H1 (cell line): ENCODE results near the gene TOMM40L. TPM values are rescaled to one million over a fixed set of nuclear protein-coding genes. Genes with fewer than 3 reads are reported as not detected.

Experiments
- CTCF ChIA-PET: fragments of 300-600 bp; sonication (Branson Sonifier 250); formaldehyde crosslinking; loops from one replicate; lab custom pipeline; 2021; ENCODE audit not compliant: partially characterized antibody; lab: Charles Lee
- POLR2A ChIA-PET: fragments of 300-600 bp; sonication (Branson Sonifier 250); formaldehyde crosslinking; loops from one replicate; lab custom pipeline; 2021; ENCODE audit warnings: inconsistent platforms; ENCODE audit not compliant: partially characterized antibody; lab: Charles Lee
- DNase-seq, 2 experiments: peaks; one replicate each; pipeline versions ENCODE4 v3.0.0 to v3.0.0-alpha.2; 2010 to 2022; ENCODE audit warnings: low spot score in 2 of 2, low read depth in 1 of 2, mixed read lengths in 1 of 2
- FAIRE-seq: peaks from 2 replicates; lab custom pipeline; 2011; peaks lifted over from hg19 to GRCh38; lab: Jason Lieb, UNC
- H2AFZ ChIP-seq: 2 replicates; pipeline ENCODE4 v1.8.1; 2012; ENCODE audit warnings: low read length, inconsistent platforms
- H2AK5ac ChIP-seq: 2 replicates; pipeline ENCODE4 v1.6.1; 2013; ENCODE audit warnings: low read depth, low read length
- H2BK120ac ChIP-seq: replicated peaks from 2 replicates; pipeline ENCODE3; 2013; ENCODE audit warnings: low read depth, low read length, inconsistent platforms
- H2BK12ac ChIP-seq: 2 replicates; pipeline ENCODE4 v1.6.1; 2013; ENCODE audit warnings: low read depth, low read length
- H2BK15ac ChIP-seq: 2 replicates; pipeline ENCODE4 v1.6.1; 2013; ENCODE audit warnings: low read length
- H2BK20ac ChIP-seq: 2 replicates; pipeline ENCODE4 v1.6.1; 2013; ENCODE audit warnings: low read length
- H2BK5ac ChIP-seq: 2 replicates; pipeline ENCODE4 v1.6.1; 2013; ENCODE audit warnings: low read depth, low read length
- H3K14ac ChIP-seq: 2 replicates; pipeline ENCODE4 v1.6.1; 2013; ENCODE audit warnings: inconsistent platforms; ENCODE audit not compliant: insufficient read length
- H3K18ac ChIP-seq: 2 replicates; pipeline ENCODE4 v1.6.1; 2013; ENCODE audit warnings: low read length; ENCODE audit errors: extremely low read depth
- H3K23ac ChIP-seq: 2 replicates; pipeline ENCODE4 v1.6.1; 2013; ENCODE audit warnings: inconsistent platforms; ENCODE audit not compliant: insufficient read length
- H3K23me2 ChIP-seq: 2 replicates; pipeline ENCODE4 v1.6.1; 2013; ENCODE audit warnings: low read depth, low read length
- H3K27ac ChIP-seq: 2 replicates; pipeline ENCODE4 v1.6.1; 2011; ENCODE audit warnings: low read depth, low read length, inconsistent platforms
- H3K27me3 ChIP-seq, 4 experiments: replicated peaks in 1 of 4; 1 replicate in 1 of 4; 2 replicates in 3 of 4; pipeline versions ENCODE4 v1.6.1 to v1.8.1; 2011 to 2013; ENCODE audit warnings: low read length in 3 of 4, mild to moderate bottlenecking in 3 of 4, inconsistent platforms in 2 of 4, mixed read lengths in 2 of 4, moderate library complexity in 1 of 4; ENCODE audit not compliant: control insufficient read depth in 3 of 4, insufficient read depth in 3 of 4; ENCODE audit errors: extremely low read depth in 1 of 4
- H3K36me3 ChIP-seq, 4 experiments: 2 replicates each; pipeline versions ENCODE4 v1.6.1 to v1.8.1; 2011 to 2013; ENCODE audit warnings: mild to moderate bottlenecking in 4 of 4, low read length in 3 of 4, moderate library complexity in 2 of 4, control low read depth in 1 of 4, inconsistent platforms in 1 of 4; ENCODE audit not compliant: insufficient read depth in 4 of 4, control insufficient read depth in 2 of 4
- H3K4ac ChIP-seq: replicated peaks from 2 replicates; pipeline ENCODE3; 2013; ENCODE audit warnings: low read length, low read depth, mixed read lengths, inconsistent platforms; ENCODE audit not compliant: insufficient read length
- H3K4me1 ChIP-seq, 4 experiments: replicated peaks in 1 of 4; 1 replicate in 1 of 4; 2 replicates in 3 of 4; pipeline versions ENCODE4 v1.6.1 to v1.8.1; 2011 to 2013; ENCODE audit warnings: low read length in 3 of 4, inconsistent platforms in 2 of 4, mixed read lengths in 1 of 4; ENCODE audit not compliant: insufficient read depth in 4 of 4, control insufficient read depth in 3 of 4
- H3K4me2 ChIP-seq, 2 experiments: 2 replicates each; pipeline versions ENCODE4 v1.6.1 to v1.8.1; 2011 to 2013; ENCODE audit warnings: low read depth in 2 of 2, low read length in 2 of 2, control low read depth in 1 of 2, inconsistent platforms in 1 of 2, mild to moderate bottlenecking in 1 of 2; ENCODE audit not compliant: insufficient read depth in 1 of 2
- H3K4me3 ChIP-seq, 4 experiments: fragments of 200-600, 300-600 bp in 1 of 4; sonication (generic), shearing (Covaris generic), sonication (Bioruptor Twin) in 1 of 4; 2 replicates each; pipeline versions ENCODE4 v1.5.1 to v1.8.1; 2011 to 2016; ENCODE audit warnings: low read length in 4 of 4, low read depth in 3 of 4, control low read depth in 2 of 4, inconsistent platforms in 2 of 4, mild to moderate bottlenecking in 2 of 4, mixed read lengths in 1 of 4, moderate library complexity in 1 of 4; ENCODE audit not compliant: insufficient read depth in 2 of 4; ENCODE audit errors: extremely low read depth in 1 of 4
- H3K56ac ChIP-seq: replicated peaks from 2 replicates; pipeline ENCODE3; 2013; ENCODE audit warnings: low read depth, mild to moderate bottlenecking, mixed read lengths, low read length, inconsistent platforms; ENCODE audit not compliant: insufficient read length
- H3K79me1 ChIP-seq: 2 replicates; pipeline ENCODE4 v1.6.1; 2013; ENCODE audit warnings: low read depth, low read length, control low read depth
- H3K79me2 ChIP-seq, 2 experiments: 2 replicates each; pipeline versions ENCODE4 v1.6.1 to v1.8.1; 2012 to 2013; ENCODE audit warnings: low read length in 2 of 2, mild to moderate bottlenecking in 2 of 2, inconsistent platforms in 1 of 2; ENCODE audit not compliant: insufficient read depth in 2 of 2, control insufficient read depth in 1 of 2
- H3K9ac ChIP-seq, 4 experiments: replicated peaks in 1 of 4; 1 replicate in 1 of 4; 2 replicates in 3 of 4; pipeline versions ENCODE4 v1.6.1 to v1.8.1; 2011 to 2013; ENCODE audit warnings: low read depth in 3 of 4, low read length in 3 of 4, control low read depth in 2 of 4, mild to moderate bottlenecking in 2 of 4, moderate library complexity in 2 of 4, inconsistent platforms in 1 of 4; ENCODE audit errors: extremely low read depth in 1 of 4
- H3K9me3 ChIP-seq, 2 experiments: 2 replicates each; pipeline versions ENCODE4 v1.6.1 to v1.8.1; 2012 to 2013; ENCODE audit warnings: mild to moderate bottlenecking in 2 of 2, moderate library complexity in 2 of 2, control low read depth in 1 of 2, inconsistent platforms in 1 of 2, low read depth in 1 of 2, low read length in 1 of 2, mixed read lengths in 1 of 2; ENCODE audit not compliant: insufficient read depth in 2 of 2
- H4K20me1 ChIP-seq, 2 experiments: replicated peaks in 1 of 2; 2 replicates each; pipeline versions ENCODE3 to v1.8.1; 2011 to 2013; ENCODE audit warnings: inconsistent platforms in 2 of 2, low read length in 2 of 2, mild to moderate bottlenecking in 1 of 2; ENCODE audit not compliant: insufficient read depth in 2 of 2, control insufficient read depth in 1 of 2
- H4K5ac ChIP-seq: 2 replicates; pipeline ENCODE4 v1.6.1; 2013; ENCODE audit warnings: low read length, low read depth, mixed read lengths, inconsistent platforms; ENCODE audit not compliant: insufficient read length
- H4K8ac ChIP-seq: 2 replicates; pipeline ENCODE4 v1.8.0; 2013; ENCODE audit warnings: mild to moderate bottlenecking, moderate library complexity, low read length, inconsistent platforms; ENCODE audit not compliant: insufficient read depth; ENCODE audit errors: extremely low read depth
- H4K91ac ChIP-seq: replicated peaks from 2 replicates; pipeline ENCODE3; 2013; ENCODE audit warnings: low read length, mixed read lengths, inconsistent platforms; ENCODE audit not compliant: insufficient read length
- CBX5 ChIP-seq: fragments of 300-800, 300-1000 bp; sonication (generic); IDR thresholded peaks from 2 replicates; pipeline ENCODE4 v1.7.1; 2016; ENCODE audit warnings: antibody characterized with exemption, low read length, low read depth
- GTF2F1 ChIP-seq: IDR thresholded peaks from 2 replicates; pipeline ENCODE4 v1.6.1; 2012; ENCODE audit warnings: low read depth, low read length, improper control_type of control experiment, borderline replicate concordance
- HDAC2 ChIP-seq, 2 experiments: fragments of 300-600 bp in 1 of 2; sonication (generic) in 1 of 2; IDR thresholded peaks; 2 replicates each; pipeline ENCODE4 v1.6.1; 2011 to 2012; ENCODE audit warnings: low read depth in 2 of 2, low read length in 2 of 2, mild to moderate bottlenecking in 2 of 2, moderate library complexity in 2 of 2, borderline replicate concordance in 1 of 2, inconsistent platforms in 1 of 2
- POU5F1 ChIP-seq: IDR thresholded peaks from 2 replicates; pipeline ENCODE4 v1.6.1; 2011; ENCODE audit warnings: low read depth, mild to moderate bottlenecking, low read length, moderate library complexity
- RFX5 ChIP-seq: IDR thresholded peaks from 2 replicates; pipeline ENCODE4 v1.6.1; 2011; ENCODE audit warnings: low read depth, low read length, improper control_type of control experiment, borderline replicate concordance
- SIX5 ChIP-seq: IDR thresholded peaks from 2 replicates; pipeline ENCODE4 v1.6.1; 2011; ENCODE audit warnings: mild to moderate bottlenecking, low read depth, low read length
- SRF ChIP-seq: IDR thresholded peaks from 2 replicates; pipeline ENCODE4 v1.6.1; 2011; ENCODE audit warnings: mild to moderate bottlenecking, low read depth, low read length, moderate library complexity
- WGBS, 2 experiments: shearing (Covaris generic) in 1 of 2; methylation state at CpG; one replicate each; pipeline versions ENCODE4 v1.1.6 to v1.1.7; 2013 to 2015; ENCODE audit warnings: low lambda C conversion rate in 2 of 2, mixed read lengths in 2 of 2, inconsistent platforms in 1 of 2, low coverage in 1 of 2, missing lambda C conversion rate in 1 of 2; ENCODE audit not compliant: insufficient replicate concordance in 2 of 2, insufficient coverage in 1 of 2, insufficient read length in 1 of 2; ENCODE audit errors: extremely low coverage in 1 of 2, missing lambda C conversion rate in 1 of 2; 5-methylcytosine and 5-hydroxymethylcytosine counted together
- polyA plus RNA-seq, 7 experiments: library from polyadenylated mRNA; depleted of rRNA in 3 of 7; stranded (reverse) in 5 of 7; unstranded in 2 of 7; fragments of >200 nt in 5 of 7; fragments of 200-250 nt in 2 of 7; gene quantifications; 1 replicate in 5 of 7; 2 replicates in 1 of 7; 4 replicates in 1 of 7; pipeline versions ENCODE4 v1.2.1 to v1.2.3, GENCODE V29; 2011 to 2013; ENCODE audit warnings: missing spikeins in 2 of 7, mixed read lengths in 2 of 7
- total RNA-seq: library from RNA; stranded (reverse); fragmentation: NEBNext Ultra II Directional; extraction: Animal tissue kit (Norgen Biotek cat#: 25700); gene quantifications from 2 replicates; pipeline ENCODE4 v1.2.1, GENCODE V29; 2021

Gene TOMM40L
- total and polyA plus RNA-seq, 2 of the 8 experiments (the other 6 are each of a cell fraction or from before 2014, with no cell fraction given), result 11.4 to 15.0 TPM

GRCh38 chr1:161266836-161267235 lies 41.0 kb downstream of the TOMM40L start:
- 68% methylated on average over 2 of the region's 2 CpGs; no CpG with 5 or more reads in 1 of the 2 experiments for WGBS, 2 experiments
- Histone ChIP-seq H3K23ac (no peak overlapping the region), H3K56ac (no peak overlapping the region), H3K27ac (no peak overlapping the region), H3K4ac (no peak overlapping the region), H2BK5ac (no peak overlapping the region), H4K8ac (no peak overlapping the region), H3K18ac (no peak overlapping the region), H3K27me3 (no peaks in the 10 kb centered on the region; a peak in 1 of 7 replicates), H3K4me1 (peaks cover 0 to 11% (median 2%) of the 10 kb centered on the region in 4 experiments; a peak in 4 of 7 replicates), H4K91ac (no peak overlapping the region), H3K79me1 (no peaks in the 10 kb centered on the region), H2BK120ac (no peak overlapping the region), H3K9ac (no peak overlapping the region), H2AK5ac (no peak overlapping the region), H3K4me2 (no peak overlapping the region), H3K9me3 (no peaks in the 10 kb centered on the region), H2BK20ac (no peak overlapping the region), H3K4me3 (no peak overlapping the region), H4K20me1 (no peaks in the 10 kb centered on the region), H3K36me3 (no peaks in the 10 kb centered on the region), H2BK15ac (no peak overlapping the region), H3K14ac (no peak overlapping the region), H2BK12ac (no peak overlapping the region), H3K23me2 (no peaks in the 10 kb centered on the region), H3K79me2 (no peaks in the 10 kb centered on the region), H4K5ac (no peak overlapping the region), H2AFZ (no peak overlapping the region)
- FAIRE-seq (no peak), DNase-seq (no peak)
- ChIA-PET POLR2A (interaction anchor here (0.9 to 1.8 kb wide), 4 partner anchors 8 to 65 kb away, joined by 3 to 8 read pairs (median 4); partner anchors contain the start of genes NDUFS2 and PCP4L1), CTCF (interaction anchor here (0.8 to 1.9 kb wide), 12 partner anchors 9 to 116 kb away, joined by 3 to 18 read pairs (median 3); partner anchors contain the start of gene ADAMTS4)
- no peak for TF ChIP-seq CBX5
- TF ChIP-seq SRF, result no peak
- TF ChIP-seq RFX5, result no peak
- no peak for TF ChIP-seq HDAC2 (IDR thresholded peaks at IDR 0.05; ENCODE audit: borderline replicate concordance in 1 of 2, low read depth in 2 of 2, low read length in 2 of 2)
- TF ChIP-seq GTF2F1, result no peak
- no peak for TF ChIP-seq POU5F1
- TF ChIP-seq SIX5, result no peak
